ENCODE data around the gene GPR37.

The GPR37 gene

DNA sequence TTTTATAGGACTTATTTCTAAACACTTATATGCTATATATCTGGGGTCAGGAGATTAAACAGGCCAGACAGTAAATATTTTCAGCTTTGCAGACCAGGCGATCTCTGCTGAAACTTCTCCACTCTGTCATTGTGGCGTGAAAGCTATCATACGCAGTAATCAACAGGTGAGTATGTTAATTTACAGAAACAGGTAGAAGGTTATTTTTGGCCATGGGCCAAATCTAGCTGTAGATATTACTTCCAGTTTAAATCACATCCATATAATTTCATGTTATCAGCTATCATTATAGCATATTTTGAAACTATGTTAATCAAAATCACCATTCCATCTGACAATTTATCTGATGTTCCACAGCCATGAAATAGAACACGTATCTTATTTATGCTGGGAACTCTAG lies 67.8 kb downstream of the GPR37 start:
- Histone ChIP-seq H3K36me3 (ENCODE audit: insufficient read depth, low read length) (no peaks in the 10 kb centered on the region), H3K27me3 (ENCODE audit: insufficient read depth, low read length) (no peaks in the 10 kb centered on the region), H3K4me1 (ENCODE audit: insufficient read depth, low read length, severe bottlenecking) (no peaks in the 10 kb centered on the region), H3K79me2 (ENCODE audit: insufficient read depth, low read length) (no peaks in the 10 kb centered on the region), H3F3A (ENCODE audit: insufficient read depth, low read length) (no peaks in the 10 kb centered on the region), H4K20me1 (ENCODE audit: insufficient read depth, low read length) (no peaks in the 10 kb centered on the region), H3K4me3 (ENCODE audit: low read depth, low read length, poor library complexity, severe bottlenecking) (no peak overlapping the region), H2AFZ (ENCODE audit: low read length) (no peak overlapping the region), H3K9me3 (ENCODE audit: low read length) (no peaks in the 10 kb centered on the region), H3K4me2 (ENCODE audit: low read length) (no peak overlapping the region), H3K9ac (ENCODE audit: low read length) (no peak overlapping the region), H3K27ac (ENCODE audit: low read depth, low read length, poor library complexity, severe bottlenecking) (no peak overlapping the region), H3K9me2 (ENCODE audit: low read depth, low read length) (0 out of 2 replicates have a peak, but pooled peaks cover 3% of the 10 kb centered on the region)
- TF ChIP-seq, protein P1, sequence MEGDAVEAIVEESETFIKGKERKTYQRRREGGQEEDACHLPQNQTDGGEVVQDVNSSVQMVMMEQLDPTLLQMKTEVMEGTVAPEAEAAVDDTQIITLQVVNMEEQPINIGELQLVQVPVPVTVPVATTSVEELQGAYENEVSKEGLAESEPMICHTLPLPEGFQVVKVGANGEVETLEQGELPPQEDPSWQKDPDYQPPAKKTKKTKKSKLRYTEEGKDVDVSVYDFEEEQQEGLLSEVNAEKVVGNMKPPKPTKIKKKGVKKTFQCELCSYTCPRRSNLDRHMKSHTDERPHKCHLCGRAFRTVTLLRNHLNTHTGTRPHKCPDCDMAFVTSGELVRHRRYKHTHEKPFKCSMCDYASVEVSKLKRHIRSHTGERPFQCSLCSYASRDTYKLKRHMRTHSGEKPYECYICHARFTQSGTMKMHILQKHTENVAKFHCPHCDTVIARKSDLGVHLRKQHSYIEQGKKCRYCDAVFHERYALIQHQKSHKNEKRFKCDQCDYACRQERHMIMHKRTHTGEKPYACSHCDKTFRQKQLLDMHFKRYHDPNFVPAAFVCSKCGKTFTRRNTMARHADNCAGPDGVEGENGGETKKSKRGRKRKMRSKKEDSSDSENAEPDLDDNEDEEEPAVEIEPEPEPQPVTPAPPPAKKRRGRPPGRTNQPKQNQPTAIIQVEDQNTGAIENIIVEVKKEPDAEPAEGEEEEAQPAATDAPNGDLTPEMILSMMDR (IDR thresholded peaks at IDR 0.05; ENCODE audit: low read length), result no peak
- no peak for TF ChIP-seq EZH2 (IDR thresholded peaks at IDR 0.05; ENCODE audit: borderline replicate concordance, low read length)

Measured in OCI-LY1 (cell line).